Left lung (tissue), 10 donors: ENCODE measurements around the gene LRMDA. TPM values are rescaled to one million over a fixed set of nuclear protein-coding genes. Genes with fewer than 3 reads are reported as not detected.

Source experiments
- ATAC-seq: fragments of 200-7000 bp; cut with Tn5 transposase; one replicate; pipeline ENCODE4 v1.9.1; 2020; ENCODE audit warnings: moderate library complexity
- DNase-seq, 4 donors: peaks; one replicate each; pipeline ENCODE4 v3.0.0-alpha.2; 2013 to 2020
- H3K27ac ChIP-seq, 2 donors: fragments of 200-600 bp; sonication (generic) in 1 of 2; one replicate each; pipeline versions ENCODE4 v1.5.0 to v1.8.0; 2020 to 2021
- H3K27me3 ChIP-seq, 2 donors: fragments of 200-600 bp; sonication (generic) in 1 of 2; one replicate each; pipeline versions ENCODE4 v1.5.0 to v1.8.0; 2020 to 2021
- H3K36me3 ChIP-seq, 2 donors: fragments of 200-600 bp; sonication (generic) in 1 of 2; one replicate each; pipeline versions ENCODE4 v1.5.0 to v1.8.0; 2020 to 2021
- H3K4me1 ChIP-seq, 2 donors: fragments of 200-600 bp; one replicate each; pipeline ENCODE4 v1.8.0; 2021
- H3K4me3 ChIP-seq, 2 donors: fragments of 200-600 bp; sonication (generic) in 1 of 2; one replicate each; pipeline versions ENCODE4 v1.5.0 to v1.8.0; 2020 to 2021; ENCODE audit warnings: mild to moderate bottlenecking in 1 of 2
- H3K9me3 ChIP-seq, 2 donors: fragments of 200-600 bp; sonication (generic) in 1 of 2; one replicate each; pipeline versions ENCODE4 v1.5.0 to v1.8.0; 2020 to 2021
- CTCF ChIP-seq, 2 donors: fragments of 200-600 bp; sonication (generic) in 1 of 2; IDR thresholded peaks; one replicate each; pipeline versions ENCODE4 v1.5.0 to v1.8.0; 2021; ENCODE audit warnings: antibody characterized with exemption in 2 of 2
- intact Hi-C, 2 donors: fragments of 100-400 bp; cut with DNase I; formaldehyde crosslinking; loops; one replicate each; pipeline versions ENCODE4 v1.11.2 to v1.14.2; 2022
- polyA plus RNA-seq, 6 donors: library from polyadenylated mRNA; unstranded; fragments of 120-200 nt; gene quantifications; one replicate each; pipeline ENCODE4 v1.2.1, GENCODE V29; 2013; ENCODE audit not compliant: insufficient read length in 6 of 6
- total RNA-seq, 2 donors: library from RNA; stranded (reverse); fragmentation: NEBNext Ultra II Directional; extraction: Animal tissue kit (Norgen Biotek cat#: 25700); gene quantifications; one replicate each; pipeline ENCODE4 v1.2.1, GENCODE V29; 2021
- donor health status: DM: no; HTN: yes; CAD: no.
- donor health status: DM: no; HTN: no; CAD: no.

LRMDA gene
- total and polyA plus RNA-seq, 8 donors = 13.9 to 23.6 (median 18.7) TPM

GRCh38 chr10:75634947-75635346, 203.5 kb downstream of the LRMDA start:
- Histone ChIP-seq H3K9me3 (no peaks in the 10 kb centered on the region), H3K27ac (no peak overlapping the region), H3K4me1 (no peaks in the 10 kb centered on the region), H3K36me3 (no peaks in the 10 kb centered on the region), H3K4me3 (no peak overlapping the region), H3K27me3 (no peaks in the 10 kb centered on the region)
- intact Hi-C loops = no loop called here
- DNase-seq (no peak), ATAC-seq (no peak)
- TF ChIP-seq CTCF (IDR thresholded peaks at IDR 0.05) = no peak

- DNase-seq = no peak
- Histone ChIP-seq H3K4me1 (no peaks in the 10 kb centered on the region), H3K4me3 (no peak overlapping the region), H3K27me3 (no peaks in the 10 kb centered on the region), H3K9me3 (no peaks in the 10 kb centered on the region), H3K27ac (no peak overlapping the region), H3K36me3 (no peaks in the 10 kb centered on the region)
- intact Hi-C loops = no loop called here
- ATAC-seq = no peak
- TF ChIP-seq CTCF (IDR thresholded peaks at IDR 0.05) = no peak
Observed at GRCh38 chr10:75638752-75639151, 207.3 kb downstream of the LRMDA start.

- no peak overlapping the region for H3K27ac ChIP-seq
- H3K27me3 ChIP-seq = no peaks in the 10 kb centered on the region
- DNase-seq = no peak
- TF ChIP-seq CTCF (IDR thresholded peaks at IDR 0.05) = no peak
- H3K4me1 ChIP-seq = no peaks in the 10 kb centered on the region
- H3K9me3 ChIP-seq = no peaks in the 10 kb centered on the region
- no peak for ATAC-seq
- H3K36me3 ChIP-seq = no peaks in the 10 kb centered on the region
- H3K4me3 ChIP-seq = no peak overlapping the region
- intact Hi-C loops = no loop called here
Observed at GRCh38 chr10:75639736-75640135, 208.3 kb downstream of the LRMDA start.

- Histone ChIP-seq H3K4me1 (no peaks in the 10 kb centered on the region), H3K4me3 (no peak overlapping the region), H3K27me3 (no peaks in the 10 kb centered on the region), H3K9me3 (no peaks in the 10 kb centered on the region), H3K27ac (no peak overlapping the region), H3K36me3 (no peaks in the 10 kb centered on the region)
- DNase-seq (no peak), ATAC-seq (peak; percentile 49)
- no peak for TF ChIP-seq CTCF (IDR thresholded peaks at IDR 0.05)
- intact Hi-C loops = no loop called here
Observed at GRCh38 chr10:75640381-75640780, 209.0 kb downstream of the LRMDA start.

DNA sequence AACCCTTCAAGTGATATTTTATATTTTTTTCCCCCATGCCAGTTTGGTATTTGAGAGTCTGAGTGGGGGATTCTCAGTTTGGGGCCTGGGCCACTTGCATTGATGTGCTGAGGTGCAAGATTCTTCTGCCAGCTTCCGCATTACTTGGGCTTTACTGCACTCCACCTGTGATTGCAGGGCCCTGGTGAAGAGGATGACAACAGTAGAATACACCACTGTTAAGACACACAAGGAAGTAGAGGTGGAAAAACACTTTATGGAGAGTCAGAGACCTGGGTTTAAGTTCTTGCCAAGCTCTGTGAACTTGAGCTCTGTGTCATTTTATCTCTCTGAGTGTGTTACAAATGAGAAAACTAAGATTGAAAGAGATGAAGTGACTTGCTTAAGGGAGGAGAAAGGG, 209.4 kb downstream of the LRMDA start:
- ATAC-seq (peak; percentile 93), DNase-seq (no peak)
- no peaks in the 10 kb centered on the region for H3K9me3 ChIP-seq
- no peak overlapping the region for H3K27ac ChIP-seq
- no peak for TF ChIP-seq CTCF (IDR thresholded peaks at IDR 0.05)
- no peaks in the 10 kb centered on the region for H3K27me3 ChIP-seq
- no peaks in the 10 kb centered on the region for H3K4me1 ChIP-seq
- no peaks in the 10 kb centered on the region for H3K36me3 ChIP-seq
- intact Hi-C loops = no loop called here
- H3K4me3 ChIP-seq = no peak overlapping the region
